Measurements from ENCODE around the gene ELL3. TPM values are rescaled to one million over a fixed set of nuclear protein-coding genes. Genes with fewer than 3 reads are reported as not detected.
"Not testable (repeated sequence)": the region's sequence is repeated elsewhere in the genome, so short reads cannot be mapped to it uniquely, and the experiment has no call there.

The ELL3 gene
- total RNA-seq, 1 experiment from 2014 or later: 35.8 TPM

GRCh38 chr15:43808960-43809678, 32.4 kb upstream of the ELL3 start:
- H4K20me1 ChIP-seq (ENCODE audit: low read length): no peaks in the 10 kb centered on the region
- ChIA-PET CTCF (no interaction called here), POLR2A (ENCODE audit: unreplicated experiment) (interaction anchor here (0.6 kb wide), 2 partner anchors 13 to 19 kb away, joined by 6 to 10 read pairs; no protein-coding TSS in a partner anchor)
- no peaks in the 10 kb centered on the region for H3K79me2 ChIP-seq (ENCODE audit: low read length)
- intact Hi-C loops (cut with micrococcal nuclease): loop anchor here (10.0 kb wide), 1 partner anchor 56 kb away; no protein-coding TSS in a partner anchor
- DNase-seq: no peak
- BruUV-seq (replicated peaks): no TSS peak
- H2AFZ ChIP-seq (ENCODE audit: low read length): no peak overlapping the region
- ATAC-seq: no peak
- no peak for TF ChIP-seq EZH2phosphoT487 (IDR thresholded peaks at IDR 0.05; ENCODE audit: borderline replicate concordance, low read length)
- TF ChIP-seq EZH2 (IDR thresholded peaks at IDR 0.05; ENCODE audit: low read length, unreplicated experiment): no peak
- no peak for TF ChIP-seq CTCF (conservative IDR thresholded peaks at IDR 0.05; ENCODE audit: low read depth, low read length)
- H3K9me2 ChIP-seq (replicated peaks; ENCODE audit: low read length): no peaks in the 10 kb centered on the region
- no peak overlapping the region for H3K4me3 ChIP-seq (ENCODE audit: low read length)
- no peaks in the 10 kb centered on the region for H3K9me3 ChIP-seq (ENCODE audit: low read length)
- no peaks in the 10 kb centered on the region for H3K4me1 ChIP-seq (ENCODE audit: insufficient read depth, low read length)
- H3K27me3 ChIP-seq (ENCODE audit: low read length): no peaks in the 10 kb centered on the region
- H3K36me3 ChIP-seq (ENCODE audit: low read depth, low read length): peaks cover 68% of the 10 kb centered on the region
- no peak overlapping the region for H3K27ac ChIP-seq (ENCODE audit: low read length)
- H3K9ac ChIP-seq (ENCODE audit: low read length): no peak overlapping the region
- H3F3A ChIP-seq (ENCODE audit: low read length, unreplicated experiment): peaks cover 9% of the 10 kb centered on the region
- H3K4me2 ChIP-seq (ENCODE audit: low read length): no peak overlapping the region

- Histone ChIP-seq H3K9me3 (ENCODE audit: low read length) (no peaks in the 10 kb centered on the region), H3K36me3 (ENCODE audit: low read depth, low read length) (peaks cover 64% of the 10 kb centered on the region), H3K4me1 (ENCODE audit: insufficient read depth, low read length) (no peaks in the 10 kb centered on the region), H3K4me2 (ENCODE audit: low read length) (no peak overlapping the region), H3K4me3 (ENCODE audit: low read length) (no peak overlapping the region), H3K9ac (ENCODE audit: low read length) (no peak overlapping the region), H4K20me1 (ENCODE audit: low read length) (no peaks in the 10 kb centered on the region), H3K79me2 (ENCODE audit: low read length) (no peaks in the 10 kb centered on the region), H2AFZ (ENCODE audit: low read length) (no peak overlapping the region), H3K27ac (ENCODE audit: low read length) (no peak overlapping the region), H3F3A (ENCODE audit: low read length, unreplicated experiment) (peaks cover 11% of the 10 kb centered on the region), H3K27me3 (ENCODE audit: low read length) (no peaks in the 10 kb centered on the region), H3K9me2 (replicated peaks; ENCODE audit: low read length) (no peaks in the 10 kb centered on the region)
- DNase-seq (no peak), ATAC-seq (no peak)
- no peak for TF ChIP-seq EZH2 (IDR thresholded peaks at IDR 0.05; ENCODE audit: low read length, unreplicated experiment)
- TF ChIP-seq CTCF (conservative IDR thresholded peaks at IDR 0.05; ENCODE audit: low read depth, low read length): no peak
- TF ChIP-seq EZH2phosphoT487 (IDR thresholded peaks at IDR 0.05; ENCODE audit: borderline replicate concordance, low read length): no peak
- CTCF ChIA-PET: no interaction called here
- no TSS peak for BruUV-seq (replicated peaks)
- POLR2A ChIA-PET (ENCODE audit: unreplicated experiment): no interaction called here
- intact Hi-C loops (cut with micrococcal nuclease): loop anchor here (10.0 kb wide), 1 partner anchor 56 kb away; no protein-coding TSS in a partner anchor
These were observed 31.7 kb upstream of the ELL3 start for GRCh38 chr15:43808435-43808950.

GRCh38 chr15:43802676-43803075, 25.9 kb upstream of the ELL3 start:
- H2AFZ ChIP-seq (ENCODE audit: low read length); H3K9me2 ChIP-seq (replicated peaks; ENCODE audit: low read length); H3K4me3 ChIP-seq (ENCODE audit: low read length); H4K20me1 ChIP-seq (ENCODE audit: low read length); H3K9me3 ChIP-seq (ENCODE audit: low read length); BruUV-seq (replicated peaks); POLR2A ChIA-PET (ENCODE audit: unreplicated experiment); ATAC-seq; H3K4me2 ChIP-seq (ENCODE audit: low read length); CTCF ChIA-PET; H3K27ac ChIP-seq (ENCODE audit: low read length); H3K9ac ChIP-seq (ENCODE audit: low read length); H3K27me3 ChIP-seq (ENCODE audit: low read length); DNase-seq: not testable (repeated sequence)
- Histone ChIP-seq H3K79me2 (ENCODE audit: low read length) (peaks cover 20% of the 10 kb centered on the region), H3K36me3 (ENCODE audit: low read depth, low read length) (peaks cover 37% of the 10 kb centered on the region), H3K4me1 (ENCODE audit: insufficient read depth, low read length) (peaks cover 36% of the 10 kb centered on the region), H3F3A (ENCODE audit: low read length, unreplicated experiment) (peaks cover 14% of the 10 kb centered on the region)
- intact Hi-C loops (cut with micrococcal nuclease): loop anchor here (10.0 kb wide), 1 partner anchor 62 kb away; no protein-coding TSS in a partner anchor

Data from PC-3 (cell line).